Activated naive CD8-positive, alpha-beta T cell treated with anti-CD3 and anti-CD28 coated beads for 36 hours (primary cell): ENCODE measurements around the gene ST6GALNAC4. TPM values are rescaled to one million over a fixed set of nuclear protein-coding genes. Genes with fewer than 3 reads are reported as not detected.

Experiments used
- DNase-seq: peaks from one replicate; pipeline ENCODE4 v3.0.0; 2021
- H3K27ac Mint-ChIP-seq: one replicate; pipeline ENCODE4 v1.8.0; 2022; ENCODE audit warnings: mild to moderate bottlenecking, moderate library complexity, mixed read lengths
- H3K27me3 Mint-ChIP-seq: one replicate; pipeline ENCODE4 v1.8.0; 2022; ENCODE audit warnings: mild to moderate bottlenecking, mixed read lengths
- H3K36me3 Mint-ChIP-seq: one replicate; pipeline ENCODE4 v1.8.0; 2021; ENCODE audit warnings: mild to moderate bottlenecking, mixed read lengths
- H3K4me1 Mint-ChIP-seq: one replicate; pipeline ENCODE4 v1.8.0; 2021; ENCODE audit warnings: mixed read lengths
- H3K4me3 Mint-ChIP-seq: one replicate; pipeline ENCODE4 v1.8.0; 2022; ENCODE audit warnings: mild to moderate bottlenecking, moderate library complexity, mixed read lengths
- H3K9me3 Mint-ChIP-seq: one replicate; pipeline ENCODE4 v1.8.0; 2022; ENCODE audit warnings: mixed read lengths
- total RNA-seq, 2 experiments: library from RNA; stranded (reverse); gene quantifications; one replicate each; pipeline ENCODE4 v1.2.3, GENCODE V29; 2021

ST6GALNAC4 gene
- total RNA-seq, 2 experiments from 2014 or later: 45.3 to 51.2 TPM

- Mint-ChIP-seq H3K4me1 (peaks cover 31% of the 10 kb centered on the region), H3K9me3 (no peaks in the 10 kb centered on the region), H3K27ac (no peak overlapping the region), H3K27me3 (no peaks in the 10 kb centered on the region), H3K36me3 (no peaks in the 10 kb centered on the region), H3K4me3 (no peak overlapping the region)
- DNase-seq: no peak
Measured at GRCh38 chr9:127858041-127858512, 58.8 kb downstream of the ST6GALNAC4 start.

Other genes starting within 250 kb of the ST6GALNAC4 start
- not detected for gene CFAP157, start 210.1 kb downstream of the ST6GALNAC4 start, total RNA-seq
- 10 to 100 TPM; 19.7 to 21.2 TPM for gene PTRH1, start 201.4 kb downstream of the ST6GALNAC4 start, total RNA-seq
- gene TTC16, start 201.0 kb downstream of the ST6GALNAC4 start, total RNA-seq: 1 to 10 TPM; 1.3 to 1.4 TPM
- gene TOR2A, start 181.7 kb downstream of the ST6GALNAC4 start, total RNA-seq: 10 to 100 TPM; 17.7 to 18.1 TPM
- gene SH2D3C, start 138.4 kb downstream of the ST6GALNAC4 start, total RNA-seq: 10 to 100 TPM; 20.4 to 21.5 TPM
- 10 to 100 TPM; 85.2 to 94.2 TPM for gene CDK9, start 131.0 kb downstream of the ST6GALNAC4 start, total RNA-seq
- 10 to 100 TPM; 86.3 to 88.0 TPM for gene FPGS, start 114.2 kb downstream of the ST6GALNAC4 start, total RNA-seq
- 10 to 100 TPM; 17.7 to 18.8 TPM for gene ENG, start 62.4 kb downstream of the ST6GALNAC4 start, total RNA-seq
- 10 to 100 TPM in 1 of 2 experiments, 1 to 10 TPM in 1; 9.9 to 11.7 TPM for gene AK1, start 39.4 kb downstream of the ST6GALNAC4 start, total RNA-seq
- 10 to 100 TPM; 44.5 to 45.1 TPM for gene ST6GALNAC6, start 17.4 kb downstream of the ST6GALNAC4 start, total RNA-seq
- gene PIP5KL1, start 13.7 kb upstream of the ST6GALNAC4 start, total RNA-seq: 1 to 10 TPM; 2.3 to 3.2 TPM
- gene DPM2, start 20.8 kb upstream of the ST6GALNAC4 start, total RNA-seq: 10 to 100 TPM; 55.4 to 57.6 TPM
- gene EEIG1, start 63.9 kb upstream of the ST6GALNAC4 start, total RNA-seq: 10 to 100 TPM; 77.2 to 83.8 TPM
- gene NAIF1, start 150.3 kb upstream of the ST6GALNAC4 start, total RNA-seq: 10 to 100 TPM; 11.2 to 12.0 TPM
- 10 to 100 TPM; 13.0 to 14.5 TPM for gene SLC25A25, start 151.2 kb upstream of the ST6GALNAC4 start, total RNA-seq
- 10 to 100 TPM; 63.3 to 66.1 TPM for gene PTGES2, start 210.7 kb upstream of the ST6GALNAC4 start, total RNA-seq
- gene LCN2, start 232.4 kb upstream of the ST6GALNAC4 start, total RNA-seq: not detected
- 10 to 100 TPM; 74.1 to 77.3 TPM for gene BBLN, start 243.2 kb upstream of the ST6GALNAC4 start, total RNA-seq